AG04450 (cell line): ENCODE results near the gene PLEKHG4. TPM values are rescaled to one million over a fixed set of nuclear protein-coding genes. Genes with fewer than 3 reads are reported as not detected.

Experiments used
- CTCF ChIA-PET: fragments of 300-600, 350-600 bp; formaldehyde crosslinking; extraction: SDS; loops from one replicate; lab custom pipeline; 2022; ENCODE audit warnings: antibody characterized with exemption, inconsistent platforms; lab: Charles Lee
- POLR2A ChIA-PET: fragments of 350-600 bp; formaldehyde crosslinking; extraction: SDS; loops from one replicate; lab custom pipeline; 2021; ENCODE audit warnings: antibody characterized with exemption, inconsistent platforms; lab: Yijun Ruan, JAX
- DNase-seq: peaks from one replicate; pipeline ENCODE4 v3.0.0-alpha.2; 2011; ENCODE audit warnings: low read depth, low spot score
- H3K27ac ChIP-seq: one replicate; pipeline ENCODE4 v1.5.1; 2012; ENCODE audit warnings: low read depth, low read length, control low read depth
- H3K27me3 ChIP-seq: one replicate; pipeline ENCODE4 v1.6.0; 2012; ENCODE audit warnings: low read length; ENCODE audit not compliant: control insufficient read depth, insufficient read depth
- H3K4me3 ChIP-seq: 2 replicates; pipeline ENCODE4 v1.5.1; 2011; ENCODE audit warnings: mild to moderate bottlenecking, low read depth, low read length, control low read depth
- H3K9me3 ChIP-seq: 2 replicates; pipeline ENCODE4 v1.5.1; 2012; ENCODE audit warnings: low read length; ENCODE audit not compliant: control insufficient read depth, insufficient read depth
- CTCF ChIP-seq: IDR thresholded peaks from 2 replicates; pipeline ENCODE4 v1.5.1; 2011; ENCODE audit warnings: low read depth, low read length, control low read depth, inconsistent platforms
- polyA plus RNA-seq: library from polyadenylated mRNA; depleted of rRNA; stranded (reverse); fragments of >200 nt; gene quantifications from 2 replicates; pipeline ENCODE4 v1.2.3, GENCODE V29; 2011

Gene PLEKHG4
- polyA plus RNA-seq, 1 experiment = 17.2 TPM

GRCh38 chr16:67281536-67282446, 2.5 kb downstream of the PLEKHG4 start:
- Histone ChIP-seq H3K9me3 (no peaks in the 10 kb centered on the region; the same call in 1 of the 2 replicates), H3K27me3 (no peaks in the 10 kb centered on the region), H3K27ac (no peak overlapping the region), H3K4me3 (no peak overlapping the region)
- no peak for TF ChIP-seq CTCF
- POLR2A ChIA-PET = no interaction called here
- CTCF ChIA-PET = interaction anchor here (0.9 kb wide), 1 partner anchor 112 kb away, joined by 3 read pairs; the partner anchor contains the start of gene TPPP3
- DNase-seq = no peak

- Histone ChIP-seq H3K9me3 (no peaks in the 10 kb centered on the region; the same call in 1 of the 2 replicates), H3K4me3 (no peak overlapping the region), H3K27me3 (no peaks in the 10 kb centered on the region), H3K27ac (no peak overlapping the region)
- TF ChIP-seq CTCF = no peak
- ChIA-PET CTCF (no interaction called here), POLR2A (no interaction called here)
- DNase-seq = no peak
Measured at GRCh38 chr16:67282447-67282805, 3.1 kb downstream of the PLEKHG4 start.

GRCh38 chr16:67283039-67283825, 3.9 kb downstream of the PLEKHG4 start:
- ChIA-PET POLR2A (no interaction called here), CTCF (no interaction called here)
- Histone ChIP-seq H3K9me3 (no peaks in the 10 kb centered on the region; the same call in 1 of the 2 replicates), H3K27ac (peak overlapping the region; percentile 11), H3K4me3 (no peak overlapping the region), H3K27me3 (no peaks in the 10 kb centered on the region)
- no peak for DNase-seq
- TF ChIP-seq CTCF = no peak

GRCh38 chr16:67283826-67284555, 4.7 kb downstream of the PLEKHG4 start:
- no peak for TF ChIP-seq CTCF
- no peak for DNase-seq
- H3K4me3 ChIP-seq = no peak overlapping the region
- H3K27me3 ChIP-seq = no peaks in the 10 kb centered on the region
- POLR2A ChIA-PET = no interaction called here
- H3K27ac ChIP-seq = peak overlapping the region; percentile 11
- no peaks in the 10 kb centered on the region; the same call in 1 of the 2 replicates for H3K9me3 ChIP-seq
- CTCF ChIA-PET = interaction anchor here (1.1 to 2.2 kb wide), 4 partner anchors 23 to 197 kb away, joined by 3 to 9 read pairs (median 4); partner anchors contain the start of genes ATP6V0D1 and ELMO3
